Fibroblast of peridontal ligament (primary cell): ENCODE results near the gene RXRA.

ENCODE experiments used
- DNase-seq: peaks from one replicate; pipeline ENCODE4 v3.0.0-alpha.2; 2010; ENCODE audit errors: extremely low read depth

The RXRA gene

GRCh38 chr9:134451700-134452458, 125.6 kb downstream of the RXRA start:
- no peak for DNase-seq

DNA sequence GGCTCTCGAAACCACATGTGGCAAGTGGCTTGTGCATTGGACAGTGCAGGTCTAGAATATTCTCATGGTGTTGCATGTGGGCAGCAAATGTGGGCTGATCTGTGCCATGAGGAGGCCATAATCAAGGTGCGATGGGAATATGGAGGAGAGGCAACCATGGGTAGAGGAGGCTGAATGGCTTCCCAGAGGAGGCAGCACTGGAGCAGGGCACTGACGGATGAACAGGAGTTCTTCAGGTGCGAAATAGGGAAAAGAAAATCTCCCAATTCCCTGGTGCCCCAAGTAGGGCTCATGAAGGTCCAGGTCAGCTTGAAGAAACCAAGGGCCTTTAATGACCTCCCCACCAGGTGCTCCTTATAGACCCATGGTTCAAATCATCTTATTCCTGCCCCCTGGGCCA, 126.5 kb downstream of the RXRA start:
- no peak for DNase-seq

DNA sequence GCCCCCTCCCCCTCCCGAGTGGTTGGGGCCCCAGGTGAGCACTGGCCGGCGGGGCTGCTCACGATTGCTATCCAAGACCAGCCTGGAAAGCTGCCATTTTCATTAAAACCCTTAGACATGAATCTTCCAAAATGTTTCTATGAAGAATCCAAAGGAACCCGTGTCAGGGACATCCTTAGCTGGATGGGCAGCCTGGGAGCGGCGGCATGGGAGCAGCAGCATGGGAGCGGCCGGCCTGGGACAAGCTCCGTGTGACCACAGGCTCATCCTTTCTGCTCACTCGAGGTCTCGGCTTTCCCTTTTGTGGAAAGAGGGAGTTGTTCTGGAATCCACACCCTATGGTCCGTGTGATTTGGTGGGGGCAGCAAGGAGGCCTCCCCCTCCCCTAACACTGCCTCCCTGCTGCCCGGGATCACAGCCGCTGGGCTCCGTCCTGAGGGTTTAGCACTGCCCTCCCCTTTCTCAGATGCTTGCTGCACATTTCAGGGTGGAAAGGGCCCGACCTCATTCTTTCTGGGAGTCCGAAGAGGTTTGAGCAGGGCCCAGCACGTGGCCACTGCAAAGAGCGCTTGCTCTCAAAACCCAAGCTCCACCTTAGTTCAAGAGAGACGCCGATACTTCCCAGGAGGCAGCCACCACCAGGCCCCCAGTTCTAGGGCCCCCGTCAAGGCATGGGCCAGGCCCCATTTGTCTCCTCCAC, 127.7 kb downstream of the RXRA start:
- no peak for DNase-seq

GRCh38 chr9:134454476-134454857, 128.2 kb downstream of the RXRA start:
- DNase-seq: peak; percentile 20

DNA sequence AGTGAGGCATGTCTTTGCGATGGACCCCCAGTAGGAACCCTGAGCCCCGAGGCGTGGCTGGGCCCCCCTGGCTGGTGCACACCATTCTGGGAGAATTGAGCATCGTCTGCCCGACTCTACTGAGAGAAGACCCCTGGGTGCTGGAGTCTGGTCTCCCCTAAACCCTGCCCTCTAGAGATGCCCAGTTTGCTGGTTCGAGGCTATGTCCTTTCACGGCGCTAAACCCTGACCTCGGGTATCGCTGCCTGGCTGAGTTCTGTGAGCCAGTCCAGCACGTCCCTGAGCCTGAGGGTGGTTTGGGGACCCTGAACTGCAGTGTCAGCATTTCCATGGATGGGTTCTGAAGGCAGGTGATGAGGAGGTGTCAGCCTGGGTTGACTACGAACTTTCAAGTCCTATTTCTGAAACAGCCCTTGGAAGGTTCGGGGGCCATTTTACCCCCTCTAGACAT, 128.8 kb downstream of the RXRA start:
- no peak for DNase-seq

GRCh38 chr9:134455537-134455933, 129.3 kb downstream of the RXRA start:
- no peak for DNase-seq

DNA sequence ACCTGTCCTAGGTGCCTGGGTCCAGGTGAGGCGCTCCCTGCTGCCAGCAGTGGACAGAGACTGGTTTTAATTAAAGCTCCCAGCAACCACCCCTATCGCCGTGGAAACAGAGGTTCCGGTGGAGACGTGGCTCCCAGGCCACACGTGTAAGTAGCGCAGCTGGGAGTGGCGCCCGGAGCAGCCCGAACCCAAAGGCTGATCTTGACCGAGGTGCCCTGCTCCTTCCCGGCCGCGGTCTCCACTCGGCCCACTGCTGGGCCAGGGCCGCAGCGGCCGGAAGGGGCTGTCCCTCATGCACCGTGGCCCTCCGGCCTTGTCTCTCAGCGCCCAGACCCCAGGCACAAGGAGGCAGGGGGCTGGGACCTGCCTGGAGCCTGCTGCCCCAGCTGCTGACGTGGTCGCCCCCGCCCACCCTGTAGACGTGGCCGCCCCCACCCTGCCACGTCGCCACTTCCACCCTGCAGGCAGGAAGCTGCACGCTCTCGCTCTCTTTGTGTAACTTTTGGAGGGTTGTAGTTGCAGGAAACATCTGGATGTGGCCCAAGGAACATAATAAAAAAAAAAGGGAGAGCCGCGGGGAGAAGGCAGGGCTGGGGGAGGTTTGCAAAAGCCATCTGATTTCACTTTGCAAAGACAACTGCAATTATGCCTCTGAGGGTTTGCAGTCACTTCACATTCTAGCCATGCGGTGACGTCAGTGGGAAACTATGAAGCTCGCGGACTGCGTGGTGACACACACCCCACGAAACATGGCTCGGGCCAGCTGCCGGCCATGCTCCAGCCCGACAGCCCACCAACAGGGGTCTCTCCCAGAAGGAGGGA, 129.9 kb downstream of the RXRA start:
- DNase-seq: peak; percentile 99

- DNase-seq: no peak
These were observed 130.6 kb downstream of the RXRA start for GRCh38 chr9:134456756-134457305.

- DNase-seq: no peak
These were observed 131.3 kb downstream of the RXRA start for GRCh38 chr9:134457321-134458206.

- DNase-seq: peak; percentile 41
These were observed 132.2 kb downstream of the RXRA start for GRCh38 chr9:134458207-134459108.

GRCh38 chr9:134459164-134459563, 132.9 kb downstream of the RXRA start:
- DNase-seq: no peak

DNA sequence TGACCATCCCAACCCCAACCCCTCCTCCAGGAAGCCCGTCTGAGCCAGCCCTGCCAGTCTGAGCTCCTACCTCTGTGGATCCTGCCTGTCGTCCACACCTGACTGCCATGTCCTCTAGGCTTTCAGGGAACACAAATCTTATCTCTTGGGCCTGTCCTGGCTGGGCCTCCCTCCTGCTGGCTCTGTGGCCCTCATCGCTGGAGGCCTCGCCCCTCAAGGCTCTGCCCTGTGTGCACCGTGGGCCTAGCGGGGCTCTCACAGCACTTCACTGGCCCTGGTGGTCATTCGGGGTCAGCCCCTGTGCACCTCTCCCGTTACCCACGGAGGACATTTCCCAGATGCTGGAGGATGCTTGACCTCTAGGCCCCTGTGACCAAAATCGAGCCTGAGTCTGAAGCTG, 133.3 kb downstream of the RXRA start:
- no peak for DNase-seq

GRCh38 chr9:134460206-134460605, 134.0 kb downstream of the RXRA start:
- DNase-seq: no peak

- DNase-seq: no peak
These were observed 134.6 kb downstream of the RXRA start for GRCh38 chr9:134460896-134461295.

DNA sequence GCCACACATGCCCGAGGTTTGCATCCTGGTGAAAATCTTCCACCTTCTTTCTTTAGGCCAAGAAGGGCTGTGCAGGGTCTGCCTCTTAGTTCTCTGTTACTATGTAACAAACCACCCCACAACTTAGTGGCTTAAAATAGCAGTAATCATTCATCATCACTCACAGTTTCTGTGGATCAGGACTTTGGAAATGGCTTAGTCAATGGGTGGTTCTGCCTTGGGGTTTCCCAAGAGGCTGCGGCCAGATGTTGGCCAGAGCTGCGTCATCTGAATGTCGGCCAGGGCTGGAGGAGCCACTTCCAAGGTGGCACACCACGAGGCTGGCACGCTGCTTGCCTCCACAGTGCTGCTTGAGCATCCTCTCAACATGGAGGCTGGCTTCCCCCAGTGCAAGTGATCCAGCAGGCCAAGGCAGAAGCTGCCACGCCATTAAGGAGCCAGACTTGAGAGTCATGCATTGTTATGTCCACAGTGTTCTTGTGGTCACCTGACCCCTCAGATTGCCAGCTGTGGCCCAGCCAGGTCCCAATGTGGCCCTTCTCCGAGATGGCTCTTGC, 135.2 kb downstream of the RXRA start:
- peak; percentile 55 for DNase-seq

DNA sequence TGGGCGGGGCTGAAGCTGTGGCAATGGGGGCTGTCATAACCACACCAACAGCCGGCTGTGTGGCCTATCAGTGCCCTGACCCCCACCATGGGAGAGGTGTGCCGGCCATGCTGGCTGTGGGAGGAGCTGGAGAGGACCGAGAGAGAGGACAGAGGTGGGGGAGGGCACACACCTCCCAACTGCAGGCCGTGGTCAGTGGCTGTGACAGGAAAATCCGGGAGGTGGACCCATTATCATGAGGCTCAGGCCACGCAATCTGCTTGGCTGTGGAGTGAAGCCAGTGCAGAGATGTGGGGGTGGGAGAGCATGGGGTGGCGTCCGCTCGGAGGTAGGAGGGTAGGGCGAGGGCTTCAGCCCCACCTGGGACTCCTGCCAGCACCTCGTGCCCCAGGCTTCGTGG, 136.1 kb downstream of the RXRA start:
- DNase-seq: no peak

DNA sequence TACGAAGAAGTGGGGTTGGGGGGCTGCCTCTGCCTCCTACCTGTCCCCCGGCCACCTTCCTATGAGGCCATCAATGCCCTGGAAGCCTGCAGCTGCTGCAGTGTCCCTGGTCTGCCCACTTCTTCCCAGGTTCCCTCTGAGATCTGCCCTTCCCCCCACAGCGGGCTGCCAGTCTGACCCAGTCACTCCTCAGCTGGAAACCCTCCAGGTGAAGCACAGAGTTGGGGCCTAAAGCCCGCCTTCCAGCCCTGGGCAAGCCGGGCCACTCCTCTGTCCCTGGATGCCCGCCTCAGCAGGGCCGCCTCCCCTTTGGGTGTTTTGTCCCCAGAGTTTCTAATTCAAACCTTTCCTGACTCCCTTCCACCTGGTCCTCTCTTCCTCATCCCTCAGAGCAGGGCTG, 137.0 kb downstream of the RXRA start:
- no peak for DNase-seq

GRCh38 chr9:134466869-134467616, 140.8 kb downstream of the RXRA start:
- no peak for DNase-seq

DNA sequence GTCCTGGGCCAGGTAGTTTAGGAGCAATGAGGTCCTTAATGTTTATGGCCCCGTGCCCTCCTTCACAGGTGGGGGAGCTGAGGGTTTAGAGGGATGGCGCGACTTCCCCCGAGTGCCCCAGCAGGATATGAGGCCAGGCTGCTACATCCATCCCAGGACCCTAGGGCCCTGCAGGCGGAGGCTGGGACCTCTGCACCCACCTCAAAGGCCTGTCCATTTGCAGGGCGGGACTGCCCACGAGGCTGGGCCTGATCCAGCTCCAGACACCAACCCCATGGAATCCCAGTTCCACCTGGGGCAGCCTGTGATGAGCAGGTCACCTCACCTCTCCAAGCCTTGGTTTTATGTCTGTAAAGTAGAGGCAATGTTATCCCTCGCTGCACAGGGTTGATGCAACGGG, 142.1 kb downstream of the RXRA start:
- DNase-seq: no peak
